Right cardiac atrium (tissue), 5 donors: ENCODE measurements around the gene OR52B2. TPM values are rescaled to one million over a fixed set of nuclear protein-coding genes. Genes with fewer than 3 reads are reported as not detected.

Experiments
- ATAC-seq, 2 donors: fragments of 200-7000 bp; cut with Tn5 transposase; one replicate each; pipeline versions ENCODE4 v1.8.0 to v1.9.1; 2020; ENCODE audit warnings: moderate library complexity in 2 of 2, mild to moderate bottlenecking in 1 of 2
- DNase-seq, 3 donors: peaks; one replicate each; pipeline ENCODE4 v3.0.0-alpha.2; 2020
- H3K27ac ChIP-seq: one replicate; pipeline ENCODE4 v1.5.1; 2013; ENCODE audit warnings: mild to moderate bottlenecking, low read length, control low read depth, moderate library complexity
- H3K27me3 ChIP-seq: one replicate; pipeline ENCODE4 v1.6.1; 2013; ENCODE audit not compliant: control insufficient read depth, insufficient read depth
- H3K4me1 ChIP-seq: one replicate; pipeline ENCODE4 v1.6.1; 2013; ENCODE audit warnings: low read length; ENCODE audit not compliant: control insufficient read depth, insufficient read depth
- H3K4me3 ChIP-seq: one replicate; pipeline ENCODE4 v1.5.1; 2013; ENCODE audit warnings: low read length, control low read depth
- H3K9me3 ChIP-seq: one replicate; pipeline ENCODE4 v1.6.1; 2013; ENCODE audit warnings: low read length; ENCODE audit not compliant: control insufficient read depth
- WGBS: extraction: QIAGEN DNeasy Blood & Tissue Kit; methylation state at CpG from one replicate; pipeline ENCODE4 v1.1.7; 2013; 5-methylcytosine and 5-hydroxymethylcytosine counted together
- intact Hi-C, 4 donors: fragments of 100-400 bp; cut with DNase I; formaldehyde crosslinking; loops; one replicate each; pipeline versions ENCODE4 v1.11.0 to v1.14.0; 2022 to 2023
- polyA plus RNA-seq: library from polyadenylated mRNA; stranded (reverse); fragments of 200-250 nt; gene quantifications from one replicate; pipeline ENCODE4 v1.2.3, GENCODE V29; 2013
- total RNA-seq, 4 donors: library from RNA; stranded (reverse); fragmentation: NEBNext Ultra II Directional; extraction: Animal tissue kit (Norgen Biotek cat#: 25700); gene quantifications; one replicate each; pipeline ENCODE4 v1.2.1, GENCODE V29; 2021
- donor health status: healthy with polysubstance abuse.
- donor health status: DM: no; HTN: yes; CAD: no.
- donor health status: DM: no; HTN: no; CAD: no.
- donor health status: DM: no; HTN: yes; CAD: no; lungs with severe emphysema.
- donor health status: DM: yes; HTN: yes; CAD: no.

Gene OR52B2
- total and polyA plus RNA-seq, 5 donors = not detected

DNA sequence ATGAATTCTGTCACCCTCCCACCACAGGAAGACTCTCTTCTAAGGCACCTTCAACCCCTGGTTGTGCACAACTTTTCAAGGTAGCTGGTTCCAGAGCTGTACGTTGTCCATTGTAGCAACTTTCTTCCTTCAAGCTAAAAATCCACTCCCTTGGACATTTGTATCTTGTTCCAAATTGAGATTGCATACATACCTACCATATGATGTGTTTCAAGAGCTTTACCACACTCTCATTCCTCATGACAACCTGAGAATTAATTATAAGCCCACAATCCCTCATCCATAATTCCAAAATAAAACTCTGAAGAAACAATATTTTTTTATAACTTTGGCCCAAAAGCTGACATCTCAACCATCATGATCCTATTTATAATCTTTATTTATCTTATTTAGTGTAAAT is 31.9 kb upstream of the OR52B2 start:
- Histone ChIP-seq H3K9me3 (no peaks in the 10 kb centered on the region), H3K27me3 (no peaks in the 10 kb centered on the region), H3K4me1 (no peaks in the 10 kb centered on the region), H3K4me3 (no peak overlapping the region), H3K27ac (no peak overlapping the region)
- ATAC-seq = no peak
- no peak for DNase-seq
- 80% methylated on average over 1 of the region's 1 CpG for WGBS
- intact Hi-C loops = no loop called here

- Histone ChIP-seq H3K9me3 (no peaks in the 10 kb centered on the region), H3K4me1 (no peaks in the 10 kb centered on the region), H3K27ac (no peak overlapping the region), H3K4me3 (no peak overlapping the region), H3K27me3 (no peaks in the 10 kb centered on the region)
- 73% methylated on average over 2 of the region's 2 CpGs for WGBS
- intact Hi-C loops = no loop called here
- DNase-seq (no peak), ATAC-seq (no peak)
Observed at GRCh38 chr11:6201481-6201880, 31.4 kb upstream of the OR52B2 start.

GRCh38 chr11:6200975-6201374 is 30.8 kb upstream of the OR52B2 start:
- 64% methylated on average over 4 of the region's 4 CpGs for whole genome bisulfite sequencing
- peak; percentile 42 to 55 for ATAC-seq
- H3K9me3 ChIP-seq = no peaks in the 10 kb centered on the region
- intact Hi-C loops = no loop called here
- no peak overlapping the region for H3K27ac ChIP-seq
- H3K4me3 ChIP-seq = no peak overlapping the region
- H3K27me3 ChIP-seq = no peaks in the 10 kb centered on the region
- no peaks in the 10 kb centered on the region for H3K4me1 ChIP-seq
- peak; percentile 59 to 82 (median 81) for DNase-seq

GRCh38 chr11:6199174-6199810 is 29.2 kb upstream of the OR52B2 start, which contains the start of gene OR52W1:
Gene OR52W1 (plus strand): TSS chr11:6199224. CDS start chr11:6199224, 0 bp downstream.
- ATAC-seq (peak in 1 of 2 donors; percentile 31), DNase-seq (no peak)
- WGBS = 96% methylated on average over 5 of the region's 5 CpGs
- Histone ChIP-seq H3K4me1 (no peaks in the 10 kb centered on the region), H3K27me3 (no peaks in the 10 kb centered on the region), H3K9me3 (no peaks in the 10 kb centered on the region), H3K27ac (no peak within 1 kb of the TSS), H3K4me3 (no peak within 1 kb of the TSS)
- intact Hi-C loops = no loop called here

DNA sequence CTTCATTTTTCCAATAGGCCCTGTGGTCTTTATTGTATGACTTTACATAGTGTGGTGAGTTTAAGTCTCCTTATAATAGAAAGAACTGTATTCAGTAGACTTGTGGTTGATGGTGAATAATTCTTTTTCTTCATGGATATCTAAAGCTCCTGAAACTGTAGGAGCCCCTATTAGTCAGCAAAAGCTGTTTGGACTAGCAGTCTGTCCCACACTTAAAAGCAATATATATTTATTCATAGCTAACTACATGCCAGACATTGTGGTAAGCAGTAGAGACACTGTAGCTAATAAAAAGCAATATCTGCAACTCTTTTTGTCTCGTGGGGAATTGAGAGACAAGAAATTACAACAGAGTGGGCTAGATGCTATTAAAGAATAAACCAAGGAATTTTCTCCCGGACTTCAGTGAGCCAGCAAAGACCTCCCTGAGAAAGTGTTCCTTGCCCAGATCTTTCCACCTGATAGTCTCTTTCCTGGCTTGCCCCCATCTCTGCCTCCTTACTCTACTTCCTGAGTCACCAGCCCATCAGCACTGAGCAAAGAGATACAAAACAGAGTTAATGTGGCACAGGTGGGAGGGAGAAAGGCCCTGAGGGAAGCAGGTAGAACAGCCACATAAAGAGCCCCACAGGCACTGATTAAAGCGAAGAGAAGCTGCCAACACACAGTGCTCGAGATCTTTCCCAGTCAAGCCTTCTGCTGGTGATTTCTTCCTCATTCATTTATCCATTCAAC is 27.5 kb upstream of the OR52B2 start:
- intact Hi-C loops = no loop called here
- no peak overlapping the region for H3K4me3 ChIP-seq
- H3K4me1 ChIP-seq = no peaks in the 10 kb centered on the region
- no peaks in the 10 kb centered on the region for H3K27me3 ChIP-seq
- H3K9me3 ChIP-seq = no peaks in the 10 kb centered on the region
- H3K27ac ChIP-seq = no peak overlapping the region
- ATAC-seq = no peak
- no peak for DNase-seq
- WGBS = 81% methylated on average over 4 of the region's 4 CpGs

GRCh38 chr11:6196396-6196795 is 26.3 kb upstream of the OR52B2 start:
- H3K4me3 ChIP-seq = no peak overlapping the region
- no peaks in the 10 kb centered on the region for H3K9me3 ChIP-seq
- WGBS = 59% methylated on average over 4 of the region's 4 CpGs
- no peaks in the 10 kb centered on the region for H3K27me3 ChIP-seq
- no peak for DNase-seq
- H3K4me1 ChIP-seq = no peaks in the 10 kb centered on the region
- no peak for ATAC-seq
- intact Hi-C loops = no loop called here
- H3K27ac ChIP-seq = no peak overlapping the region

- 63% methylated on average over 1 of the region's 1 CpG for WGBS
- H3K27ac ChIP-seq = no peak overlapping the region
- ATAC-seq (no peak), DNase-seq (no peak)
- no peak overlapping the region for H3K4me3 ChIP-seq
- no peaks in the 10 kb centered on the region for H3K4me1 ChIP-seq
- intact Hi-C loops = no loop called here
- no peaks in the 10 kb centered on the region for H3K9me3 ChIP-seq
- no peaks in the 10 kb centered on the region for H3K27me3 ChIP-seq
Observed at GRCh38 chr11:6194065-6194581, 24.0 kb upstream of the OR52B2 start.

DNA sequence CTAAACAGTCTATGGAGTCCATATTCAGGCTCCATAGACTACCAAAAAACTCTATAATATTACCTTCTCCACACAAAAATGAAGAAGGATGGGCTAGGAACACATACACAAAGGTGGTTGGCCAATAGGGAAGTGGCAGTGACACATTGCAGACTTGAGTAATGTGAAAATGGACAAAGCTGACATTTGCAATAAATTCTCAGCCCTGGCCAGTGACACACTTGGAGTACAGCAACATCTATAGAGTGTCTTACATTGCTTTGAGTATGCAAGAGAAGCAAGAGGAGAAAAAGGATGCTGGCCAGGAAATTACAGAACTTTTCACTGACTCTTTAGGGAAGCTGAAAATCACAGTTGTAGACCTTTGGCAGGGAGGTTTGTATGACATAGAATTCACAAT is 21.6 kb upstream of the OR52B2 start:
- Histone ChIP-seq H3K9me3 (no peaks in the 10 kb centered on the region), H3K27ac (no peak overlapping the region), H3K27me3 (no peaks in the 10 kb centered on the region), H3K4me3 (no peak overlapping the region), H3K4me1 (no peaks in the 10 kb centered on the region)
- DNase-seq (no peak), ATAC-seq (peak in 1 of 2 donors; percentile 34)
- intact Hi-C loops = no loop called here

- intact Hi-C loops = no loop called here
- no peak overlapping the region for H3K4me3 ChIP-seq
- H3K4me1 ChIP-seq = no peaks in the 10 kb centered on the region
- ATAC-seq (no peak), DNase-seq (no peak)
- H3K27ac ChIP-seq = no peak overlapping the region
- no peaks in the 10 kb centered on the region for H3K27me3 ChIP-seq
- WGBS = 49% methylated on average over 2 of the region's 2 CpGs
- no peaks in the 10 kb centered on the region for H3K9me3 ChIP-seq
Observed at GRCh38 chr11:6175440-6175839, 5.3 kb upstream of the OR52B2 start.

GRCh38 chr11:6156628-6157359 is 13.3 kb downstream of the OR52B2 start:
- DNase-seq (no peak), ATAC-seq (no peak)
- no peak overlapping the region for H3K27ac ChIP-seq
- H3K4me3 ChIP-seq = no peak overlapping the region
- no peaks in the 10 kb centered on the region for H3K27me3 ChIP-seq
- 74% methylated on average over 7 of the region's 7 CpGs for WGBS
- peaks cover 2% of the 10 kb centered on the region for H3K9me3 ChIP-seq
- no peaks in the 10 kb centered on the region for H3K4me1 ChIP-seq
- intact Hi-C loops = no loop called here

GRCh38 chr11:6152126-6152525 is 18.0 kb downstream of the OR52B2 start:
- DNase-seq (no peak), ATAC-seq (no peak)
- no peaks in the 10 kb centered on the region for H3K4me1 ChIP-seq
- H3K27ac ChIP-seq = no peak overlapping the region
- H3K9me3 ChIP-seq = no peaks in the 10 kb centered on the region
- WGBS = 84% methylated on average over 2 of the region's 2 CpGs
- H3K4me3 ChIP-seq = no peak overlapping the region
- no peaks in the 10 kb centered on the region for H3K27me3 ChIP-seq
- intact Hi-C loops = no loop called here
